ENCODE data around the gene RBFA.
"Not testable (repeated sequence)": the region's sequence is repeated elsewhere in the genome, so short reads cannot be mapped to it uniquely, and the experiment has no call there.

Gene RBFA, protein sequence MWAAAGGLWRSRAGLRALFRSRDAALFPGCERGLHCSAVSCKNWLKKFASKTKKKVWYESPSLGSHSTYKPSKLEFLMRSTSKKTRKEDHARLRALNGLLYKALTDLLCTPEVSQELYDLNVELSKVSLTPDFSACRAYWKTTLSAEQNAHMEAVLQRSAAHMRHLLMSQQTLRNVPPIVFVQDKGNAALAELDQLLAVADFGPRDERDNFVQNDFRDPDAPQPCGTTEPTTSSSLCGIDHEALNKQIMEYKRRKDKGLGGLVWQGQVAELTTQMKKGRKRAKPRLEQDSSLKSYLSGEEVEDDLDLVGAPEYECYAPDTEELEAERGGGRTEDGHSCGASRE

DNA sequence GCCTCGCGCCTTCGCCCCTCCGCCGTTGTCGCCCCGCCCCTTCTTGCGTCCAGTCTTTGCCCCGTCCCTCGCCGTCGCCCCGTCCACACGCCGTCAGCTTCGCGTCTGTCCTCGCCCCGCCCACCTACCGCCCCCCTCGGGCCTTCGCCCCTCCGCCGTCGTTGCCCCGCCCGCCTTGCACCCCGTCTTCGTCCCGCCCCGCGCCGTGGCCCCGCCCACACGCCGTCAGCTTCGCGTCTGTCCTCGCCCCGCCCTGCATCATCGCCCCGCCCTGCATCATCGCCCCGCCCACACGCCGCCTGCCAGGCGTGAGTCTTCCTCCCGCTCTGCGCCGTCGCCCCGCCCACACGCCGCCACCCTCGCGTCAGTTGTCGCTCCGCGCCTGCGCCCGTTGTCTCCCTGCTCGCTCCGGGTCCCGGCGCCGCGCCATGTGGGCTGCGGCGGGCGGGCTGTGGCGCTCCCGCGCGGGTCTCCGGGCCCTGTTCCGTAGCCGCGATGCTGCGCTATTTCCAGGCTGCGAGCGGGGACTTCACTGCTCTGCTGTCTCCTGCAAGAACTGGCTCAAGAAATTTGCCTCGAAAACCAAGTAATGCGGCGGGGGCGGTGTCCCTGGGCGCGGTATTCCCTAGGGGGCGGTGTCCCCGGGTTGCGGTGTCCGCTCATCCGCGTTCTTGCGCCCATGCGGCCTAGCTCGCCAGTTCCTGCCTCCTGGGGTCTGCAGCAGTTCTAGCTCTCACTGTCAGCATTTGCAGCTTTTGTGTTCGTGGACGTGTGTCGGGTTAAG lies at the start of gene RBFA:
Gene RBFA, plus strand, starts transcription at position 367 of the 784 bp plus-strand sequence. Its CDS starts 62 bp downstream, at position 429.
- DNase-seq: peak; percentile 96

DNA sequence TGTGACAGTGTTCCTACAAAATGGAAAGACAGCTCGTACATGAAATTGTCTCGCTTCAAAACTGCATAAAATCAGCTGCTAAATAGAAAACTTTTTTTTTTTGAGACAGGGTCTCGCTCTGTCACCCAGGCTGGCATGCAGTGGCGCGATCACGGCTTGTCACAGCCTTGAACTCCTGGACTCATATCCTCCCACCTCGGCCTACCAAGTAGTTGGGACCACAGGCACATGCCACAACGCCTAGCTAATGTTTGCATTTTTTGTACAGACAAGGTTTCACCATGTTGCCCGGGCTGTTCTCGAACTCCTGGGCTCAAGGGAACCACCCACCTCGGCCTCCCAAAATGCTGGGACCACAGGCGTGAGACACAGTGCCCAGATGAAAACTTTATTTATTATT lies 49.1 kb upstream of the RBFA start:
- no peak for DNase-seq

DNA sequence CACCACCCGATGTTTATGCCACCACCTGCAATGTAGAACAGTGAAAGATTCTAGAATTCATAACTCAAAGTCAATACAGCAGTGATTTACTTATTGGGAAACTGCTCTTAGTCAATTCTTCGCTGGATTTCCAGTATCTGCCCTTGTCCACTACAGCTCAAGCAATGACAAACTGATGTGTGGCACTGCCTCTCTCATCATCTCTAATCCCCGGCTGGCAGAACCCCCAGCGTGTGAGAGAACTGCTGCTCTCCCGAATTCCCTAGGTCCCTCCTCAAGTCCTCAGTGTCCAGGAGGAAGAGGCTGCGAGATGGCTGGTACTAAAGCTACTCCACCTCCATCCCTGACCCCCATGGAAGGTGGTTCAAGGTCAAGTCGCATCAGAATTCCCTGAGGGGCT lies 47.5 kb upstream of the RBFA start:
- DNase-seq: no peak

DNA sequence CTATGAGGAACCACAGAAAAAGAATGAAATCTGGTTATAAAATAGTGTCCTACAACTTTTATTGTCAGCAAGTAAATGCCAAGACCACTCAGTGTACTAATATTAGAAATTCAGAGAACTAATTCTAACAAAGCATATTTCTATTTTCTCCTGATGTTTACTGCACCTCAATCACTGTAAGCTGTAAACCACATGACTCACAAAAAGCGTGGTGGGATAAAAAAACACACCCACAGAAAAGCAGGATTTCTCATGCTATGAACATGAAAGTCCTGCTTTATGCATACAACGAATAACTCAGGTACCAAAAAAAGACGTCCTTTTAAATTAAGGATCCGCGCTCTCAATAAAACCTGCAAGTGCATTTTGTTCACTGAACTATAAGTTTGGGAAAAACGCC lies 46.7 kb upstream of the RBFA start:
- DNase-seq: no peak

DNA sequence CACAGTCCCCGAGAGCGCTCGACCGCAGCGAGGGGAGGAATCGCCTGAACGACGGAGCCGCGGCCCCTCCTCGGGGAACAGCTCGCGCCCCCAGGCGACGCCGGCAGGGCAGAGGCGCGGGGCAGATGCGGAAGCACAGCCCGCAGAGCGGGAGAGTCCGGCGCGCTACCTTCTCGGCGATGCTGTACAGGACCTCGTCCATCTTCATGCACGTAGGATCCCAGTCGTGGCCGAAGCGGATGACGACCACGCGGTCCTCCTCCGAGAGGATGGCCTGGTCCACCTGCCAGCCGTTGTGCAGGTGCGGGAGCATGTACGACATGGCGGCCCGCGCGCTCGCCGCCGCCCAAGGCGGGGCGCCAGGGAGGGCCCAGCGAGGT lies 46.2 kb upstream of the RBFA start:
- no peak for DNase-seq

DNA sequence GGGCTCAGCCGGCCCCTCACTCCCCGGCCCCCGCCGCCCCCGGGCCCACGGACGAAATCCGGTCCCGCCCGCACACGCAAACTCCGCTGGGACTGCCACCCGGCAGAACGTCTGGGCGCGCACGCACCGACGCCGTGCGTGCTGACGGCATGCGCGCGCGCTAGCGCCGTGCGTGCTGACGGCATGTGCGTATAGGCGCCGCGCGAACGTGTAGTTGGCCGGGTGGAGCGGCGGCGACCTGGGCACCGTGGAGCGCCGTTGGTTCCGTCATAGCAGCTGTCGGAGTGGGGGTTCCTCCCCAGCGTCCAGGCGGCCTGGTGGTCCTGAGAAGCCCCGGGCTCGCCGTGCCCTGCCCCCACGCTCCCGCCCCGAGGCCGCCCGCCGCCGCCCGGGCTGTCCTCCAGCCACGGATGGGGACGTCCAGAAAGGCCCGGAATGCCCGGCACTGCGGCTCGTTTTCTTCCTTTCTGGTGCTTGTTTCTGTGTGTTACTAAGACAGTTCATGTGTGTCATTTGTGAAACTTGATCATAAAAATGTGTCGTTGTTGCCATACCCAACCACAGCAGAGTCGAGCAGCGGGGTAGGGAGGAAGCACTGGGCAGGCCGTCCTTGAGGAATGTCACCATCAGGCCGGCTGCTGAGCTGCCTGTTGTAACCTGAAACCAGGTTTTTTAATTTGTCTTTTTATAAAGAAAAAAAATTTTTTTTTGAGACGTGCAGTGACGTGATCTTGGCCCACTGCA lies 45.6 kb upstream of the RBFA start, which contains the start of gene TXNL4A:
Gene TXNL4A, minus strand, starts transcription at position 113 of the 744 bp plus-strand sequence. CDS start 171 bp downstream, outside the sequence.
- DNase-seq: peak; percentile 11

DNA sequence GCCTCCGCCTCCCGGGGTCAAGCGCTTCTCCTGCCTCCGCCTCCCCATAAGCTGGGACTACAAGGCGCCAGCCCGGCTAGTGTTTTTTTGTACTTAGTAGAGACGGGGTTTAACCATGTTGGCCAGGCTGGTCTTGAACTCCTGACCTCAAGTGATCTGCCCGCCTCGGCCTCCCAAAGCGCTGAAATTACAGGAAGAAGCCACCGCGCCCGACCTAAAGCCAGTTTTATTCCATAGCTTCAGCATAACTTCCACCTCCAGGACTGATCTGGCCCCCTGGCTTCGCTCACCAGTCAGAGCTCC lies 45.1 kb upstream of the RBFA start:
- no peak for DNase-seq

DNA sequence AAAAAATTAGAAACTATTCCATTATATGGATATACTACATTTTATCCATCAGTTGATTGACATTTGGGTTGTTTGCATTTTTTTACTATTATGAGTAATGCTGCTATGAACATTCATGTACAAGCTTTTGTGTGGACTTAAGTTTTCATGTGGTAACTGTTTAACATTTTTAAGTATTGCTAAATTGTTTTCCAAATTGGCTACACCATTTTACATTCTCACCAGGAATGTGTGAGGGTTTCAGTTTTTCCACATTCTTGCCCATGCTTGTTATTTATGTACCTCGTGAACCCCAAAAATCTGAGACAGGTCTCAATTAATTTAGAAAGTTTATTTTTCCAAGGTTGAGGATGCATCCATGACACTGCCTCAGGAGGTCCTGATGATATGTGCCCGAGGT lies 42.7 kb upstream of the RBFA start:
- DNase-seq: no peak

DNA sequence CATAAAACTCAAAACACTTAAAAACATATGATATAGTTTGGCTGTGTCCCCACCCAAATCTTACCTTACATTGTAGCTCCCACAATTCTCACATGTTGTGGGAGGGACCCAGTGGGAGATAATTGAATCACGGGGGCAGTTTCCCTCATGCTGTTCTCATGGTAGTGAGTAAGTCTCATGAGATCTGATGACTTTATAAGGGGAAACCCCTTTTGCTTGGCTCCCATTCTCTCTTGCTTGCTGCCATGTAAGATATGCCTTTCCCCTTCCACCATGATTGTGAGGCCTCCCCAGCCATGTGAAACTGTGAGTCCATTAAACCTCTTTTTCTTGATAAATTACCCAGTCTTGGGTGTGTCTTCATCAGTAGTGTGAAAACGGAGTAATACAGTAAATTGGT lies 34.5 kb upstream of the RBFA start:
- DNase-seq: not testable (repeated sequence)

DNA sequence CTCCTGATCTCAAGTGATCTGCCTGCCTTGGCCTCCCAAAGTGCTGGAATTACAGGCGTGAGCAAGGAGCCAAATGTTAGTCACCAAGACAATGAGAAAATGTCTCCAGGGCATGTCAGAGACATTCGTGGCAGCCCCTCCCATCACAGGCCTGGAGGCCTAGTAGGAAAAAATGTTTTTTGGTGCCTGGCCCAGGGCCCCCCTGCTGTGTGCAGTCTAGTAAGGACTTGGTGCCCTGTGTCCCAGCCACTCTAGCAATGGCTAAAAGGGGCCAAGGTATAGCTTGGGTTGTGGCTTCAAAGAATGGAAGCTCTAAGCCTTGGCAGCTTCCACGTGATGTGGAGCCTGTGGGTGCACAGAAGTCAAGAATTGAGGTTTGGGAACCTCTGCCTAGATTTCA lies 33.4 kb upstream of the RBFA start:
- no peak for DNase-seq

DNA sequence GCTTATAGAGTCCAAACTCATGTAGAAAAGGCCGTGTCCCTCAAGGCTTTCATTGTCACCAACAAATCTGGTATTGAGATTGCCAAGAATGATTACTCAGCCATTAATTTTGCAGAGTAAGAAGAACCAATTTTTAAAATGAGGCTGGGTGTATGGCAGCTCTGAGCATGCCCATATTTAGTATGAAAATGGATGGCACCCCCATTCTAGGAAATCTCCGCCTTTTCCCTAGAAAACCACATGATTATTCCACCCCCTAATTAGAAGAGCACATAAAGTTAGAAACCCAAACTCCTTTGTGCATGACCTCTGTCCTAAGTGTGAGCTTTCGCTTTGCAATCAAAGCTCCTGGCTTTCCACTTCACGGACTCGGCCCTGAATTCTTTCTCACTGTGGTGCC lies 31.8 kb upstream of the RBFA start:
- DNase-seq: no peak

DNA sequence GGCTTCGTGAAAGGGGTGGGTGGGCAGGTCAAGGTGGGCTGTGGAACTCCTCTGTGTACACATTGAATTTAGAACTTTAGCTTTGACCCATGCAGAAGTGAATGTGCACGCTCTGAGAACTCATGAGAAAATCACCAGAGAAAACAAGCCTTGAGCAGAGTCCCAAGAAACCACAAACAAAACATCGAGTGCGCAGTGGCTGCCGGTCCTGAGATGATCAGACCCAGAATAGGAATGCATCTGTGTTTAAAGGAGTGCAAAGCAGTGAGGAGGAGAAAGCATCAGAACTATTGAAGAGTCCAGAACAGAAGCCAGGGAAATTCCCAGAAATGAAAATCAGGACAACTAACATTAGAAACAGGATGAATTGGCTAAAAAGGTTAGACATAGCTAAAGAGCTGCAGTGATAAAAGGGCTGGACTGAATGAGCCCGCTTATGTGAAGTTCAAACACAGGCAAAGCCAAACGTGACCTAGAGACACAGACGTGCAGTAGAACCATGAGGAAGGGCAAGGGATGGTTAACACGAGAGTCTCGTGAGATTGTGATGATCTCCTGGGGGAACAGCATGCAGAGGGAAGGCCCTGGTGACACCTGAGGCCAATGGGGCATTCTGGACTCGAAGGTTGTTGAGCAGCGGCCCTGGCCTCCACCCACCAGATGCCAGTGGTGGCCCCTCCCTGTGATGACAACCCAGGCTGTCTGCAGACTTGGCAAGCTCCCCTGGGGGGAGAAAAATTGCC lies 29.5 kb upstream of the RBFA start:
- no peak for DNase-seq

DNA sequence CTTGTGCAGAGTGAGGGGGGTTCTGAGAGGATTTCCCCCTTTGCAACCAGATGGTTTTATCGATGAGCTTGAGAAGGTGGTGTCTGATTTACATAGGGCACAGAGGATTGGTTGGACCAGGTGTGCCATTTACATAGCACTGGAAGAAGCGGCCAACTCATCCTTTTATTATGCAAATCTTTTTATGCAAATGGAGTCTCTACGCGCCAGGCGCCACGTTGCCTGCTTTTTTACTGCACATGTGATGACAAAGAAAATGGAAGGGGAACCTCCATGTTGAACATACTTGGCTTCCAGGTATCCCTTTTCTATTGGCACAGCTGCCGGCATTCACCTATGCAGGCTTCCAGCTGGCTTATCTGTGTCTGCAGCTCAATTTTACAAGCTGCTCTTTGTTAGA lies 27.5 kb upstream of the RBFA start:
- DNase-seq: no peak

DNA sequence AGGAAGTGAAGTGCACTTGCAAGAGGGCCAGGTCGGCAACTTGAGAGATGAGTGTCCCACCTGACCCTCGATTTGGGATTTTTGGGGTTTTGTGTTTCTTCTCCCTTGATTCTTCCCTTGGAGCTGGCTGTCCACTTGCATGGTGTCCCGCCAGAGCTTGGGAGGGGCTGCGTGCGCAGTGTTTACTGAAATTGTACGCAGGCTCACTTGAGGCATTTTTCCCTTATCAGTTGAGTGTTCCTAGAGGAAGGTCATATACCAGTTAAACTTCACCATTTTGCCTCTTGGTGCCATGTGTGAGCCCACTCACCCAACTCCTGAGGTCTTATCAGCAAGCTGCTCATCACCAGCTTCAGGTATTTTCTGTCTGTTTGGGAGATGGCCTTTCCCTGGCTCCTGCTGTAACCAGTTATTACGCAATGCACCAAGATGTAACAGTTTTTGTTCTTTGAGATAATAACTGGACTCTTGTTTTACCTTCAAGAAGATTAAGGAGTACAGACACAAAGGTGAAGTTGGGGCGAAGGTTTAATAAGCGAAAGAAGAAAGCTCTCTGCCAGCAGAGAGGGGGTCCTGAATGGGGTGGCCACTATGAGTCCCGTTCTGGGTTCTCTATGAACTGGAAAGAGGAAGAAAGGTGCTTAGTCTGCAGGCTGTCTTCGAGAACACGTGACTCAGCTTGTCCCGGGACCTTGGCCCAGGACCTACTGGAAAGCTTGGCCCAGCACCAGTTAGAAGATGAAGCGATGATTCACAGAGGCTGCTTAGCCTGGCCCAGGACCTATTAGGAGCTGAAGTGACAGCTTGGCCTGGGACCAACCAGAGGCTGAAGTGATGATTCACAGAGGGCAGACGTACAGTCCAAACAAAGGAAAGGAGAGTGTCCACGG lies 24.3 kb upstream of the RBFA start:
- peak; percentile 51 for DNase-seq

DNA sequence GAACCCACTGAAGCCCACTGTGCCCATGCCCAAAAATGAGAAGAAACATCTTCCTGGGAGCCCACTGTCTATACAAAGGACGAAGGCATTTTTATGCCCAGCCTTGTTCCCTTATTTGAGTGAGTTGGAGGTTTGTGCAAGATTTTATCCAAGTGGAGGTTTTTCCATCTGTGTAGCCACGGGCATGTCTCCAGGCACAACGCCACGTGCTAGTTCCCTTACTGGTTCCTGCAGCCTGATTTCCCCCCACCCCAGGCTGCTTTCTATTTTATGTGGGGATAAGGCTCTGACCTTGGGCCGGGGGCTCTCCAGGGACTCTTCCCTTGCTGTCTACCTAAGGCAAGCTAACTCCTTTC lies 23.7 kb upstream of the RBFA start:
- no peak for DNase-seq

DNA sequence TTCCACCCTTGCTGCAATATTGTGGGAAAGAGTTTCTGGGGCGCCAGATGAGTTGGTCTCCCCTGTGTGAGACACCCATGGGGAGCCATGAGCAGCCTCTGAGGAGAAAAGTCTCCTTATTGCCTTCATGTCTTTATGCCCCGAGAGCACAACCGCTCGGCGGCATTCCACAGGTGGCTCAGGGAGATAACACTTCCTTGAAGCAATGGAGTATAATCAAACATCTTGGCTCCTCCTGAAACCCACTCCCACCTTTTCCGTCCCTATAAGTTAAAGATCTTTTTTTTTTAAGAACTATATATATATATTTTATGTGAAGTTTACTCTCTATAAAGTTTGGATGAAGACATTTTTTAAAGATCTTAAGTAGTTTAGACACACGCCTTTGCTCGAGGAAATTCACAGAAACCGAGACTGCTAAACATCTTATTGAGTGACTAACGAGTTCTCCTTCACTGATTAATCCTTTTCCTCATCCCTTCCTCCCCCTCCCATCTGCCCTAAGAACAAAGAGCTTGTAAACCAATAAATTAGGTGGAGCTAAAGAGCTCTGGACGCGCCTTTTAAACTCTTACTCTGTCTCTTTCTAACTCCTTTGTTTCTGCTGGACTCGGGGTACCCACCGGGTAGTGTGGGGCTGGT lies 22.6 kb upstream of the RBFA start:
- DNase-seq: not testable (repeated sequence)

DNA sequence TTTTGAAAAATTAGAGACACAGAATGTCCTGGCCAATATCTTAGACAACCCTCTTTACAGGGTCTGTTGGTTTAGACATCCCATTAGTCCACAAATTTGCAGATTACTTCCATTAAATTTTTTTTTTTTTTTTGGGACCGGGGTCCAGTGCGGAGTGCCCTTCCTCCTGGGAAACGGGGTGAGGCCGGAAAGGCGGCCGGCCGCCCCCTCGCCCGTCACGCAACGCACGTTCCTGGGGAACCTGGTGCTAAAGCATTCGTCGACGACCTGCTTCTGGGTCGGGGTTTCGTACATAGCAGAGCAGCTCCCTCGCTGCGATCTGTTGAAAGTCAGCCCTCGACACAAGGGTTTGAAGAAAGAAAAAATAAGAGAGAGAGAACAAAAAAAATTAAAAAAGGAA lies 21.5 kb upstream of the RBFA start:
- DNase-seq: no peak

DNA sequence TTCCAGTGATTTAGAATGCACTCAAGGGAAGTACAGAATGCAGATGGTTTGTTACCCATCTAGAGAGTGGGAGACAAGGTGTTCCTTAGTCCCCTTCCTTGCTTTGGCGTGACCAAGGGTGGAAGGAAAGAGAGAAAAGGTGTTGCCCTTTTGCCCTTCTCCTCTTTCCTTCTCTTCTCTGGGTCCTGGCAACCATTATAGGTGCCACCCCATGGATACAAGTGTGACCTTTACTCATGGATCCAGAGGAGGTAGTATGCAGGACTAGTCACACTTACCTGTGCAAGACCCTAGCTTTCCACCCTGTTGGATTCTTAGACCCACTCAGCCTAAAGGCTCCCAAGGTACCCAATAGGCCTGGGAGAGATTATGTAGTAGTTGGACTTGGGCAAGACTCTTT lies 11.6 kb upstream of the RBFA start:
- DNase-seq: no peak

DNA sequence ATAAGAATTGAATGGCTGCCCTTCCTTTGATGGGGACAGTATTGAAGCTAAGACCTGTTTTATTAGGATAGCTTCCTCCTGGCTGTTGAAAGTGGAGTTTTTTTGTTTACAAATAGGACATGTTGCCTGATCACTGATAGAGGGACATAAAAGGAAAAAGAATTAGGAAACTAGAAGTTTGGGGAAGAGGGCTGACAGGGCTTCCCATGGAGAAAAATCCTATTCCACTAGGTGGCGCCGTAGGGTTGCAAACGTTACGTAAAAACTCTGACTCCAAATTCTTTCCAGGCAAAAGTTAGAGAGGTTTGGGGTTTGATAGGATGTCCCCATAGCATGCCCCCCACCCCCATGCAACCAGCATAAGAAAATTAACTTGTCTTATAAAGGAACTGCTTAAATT lies 11.1 kb upstream of the RBFA start:
- no peak for DNase-seq

DNA sequence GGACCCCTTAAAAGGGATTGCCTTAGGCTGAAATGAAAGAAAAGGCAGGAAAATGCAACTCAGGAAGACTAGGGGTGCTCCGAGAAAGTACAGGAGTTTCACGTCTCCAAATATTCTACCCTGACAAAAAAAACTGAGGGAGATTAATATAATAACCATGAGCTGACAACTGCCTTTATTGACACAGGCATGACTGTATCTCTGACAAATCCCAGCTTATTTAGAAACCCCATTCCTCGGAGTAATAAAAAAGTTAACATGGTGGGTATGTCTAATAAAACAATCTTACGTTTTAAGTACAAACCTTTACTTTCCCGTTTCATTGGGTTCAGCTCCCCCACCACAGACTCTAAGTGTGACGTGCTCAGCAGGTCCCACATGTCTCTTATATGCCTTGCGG lies 7.9 kb upstream of the RBFA start:
- DNase-seq: no peak

DNA sequence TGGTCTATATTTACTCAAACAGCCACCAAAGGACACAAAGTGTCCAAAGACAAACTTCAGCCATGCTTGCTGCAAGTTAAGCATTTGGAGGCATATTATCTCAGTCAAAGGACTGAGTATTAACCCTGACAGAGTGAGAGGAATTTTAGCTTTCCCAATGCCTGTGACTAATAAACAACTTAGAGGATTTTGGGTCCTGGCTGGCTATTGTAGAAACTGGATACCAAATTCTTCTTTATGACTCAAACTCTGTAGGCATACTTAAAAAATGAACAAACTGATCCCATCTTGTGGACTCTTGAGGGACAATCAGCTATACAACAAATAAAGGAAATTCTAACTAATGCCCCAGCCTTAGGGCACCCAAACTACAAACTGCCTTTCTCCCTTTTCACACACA lies 6.5 kb upstream of the RBFA start:
- DNase-seq: not testable (repeated sequence)

DNA sequence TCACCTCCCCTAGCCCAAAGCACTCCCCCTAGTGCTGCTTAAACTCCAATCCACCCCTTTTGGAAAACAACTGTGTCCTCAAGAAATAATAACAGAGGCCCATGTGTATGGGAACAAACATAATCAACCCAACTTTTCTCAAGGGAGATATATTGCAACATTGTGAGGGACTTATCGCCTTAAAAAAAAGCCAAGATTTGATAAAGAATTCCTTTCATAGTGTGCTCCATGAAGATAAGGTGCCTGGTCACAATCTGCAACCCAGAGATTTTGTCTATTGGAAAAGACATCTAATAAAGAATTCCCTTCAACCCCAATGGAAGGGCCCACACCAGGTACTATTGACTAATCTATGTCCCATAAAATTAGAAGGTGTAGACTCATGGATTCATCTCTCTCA lies 4.5 kb upstream of the RBFA start:
- no peak for DNase-seq
